Measurements from ENCODE around the gene HAND1.

- TF ChIP-seq POLR2A (IDR thresholded peaks at IDR 0.05), result peak in 1 of 2 donors; percentile 31
- no peak for TF ChIP-seq CTCF (IDR thresholded peaks at IDR 0.05)
These were observed 31.6 kb downstream of the HAND1 start for GRCh38 chr5:154446195-154447088.

Measured in adrenal gland (tissue), 5 donors.